BE2C (cell line): ENCODE results near the gene IFIT1B.
A peak's percentile ranks its signal among the peaks of the same experiment; 100 is the strongest.

ENCODE experiments used
- DNase-seq: peaks from one replicate; pipeline ENCODE4 v3.0.0-alpha.2; 2020
- H3K27me3 ChIP-seq: fragments of 250-450 bp; sonication (Bioruptor Pico); 2 replicates; pipeline ENCODE4 v1.5.1; 2020; ENCODE audit warnings: mild to moderate bottlenecking
- H3K36me3 ChIP-seq: fragments of 250-450 bp; sonication (Bioruptor Pico); 2 replicates; pipeline ENCODE4 v1.5.1; 2020; ENCODE audit warnings: mild to moderate bottlenecking
- H3K4me1 ChIP-seq: fragments of 250-450 bp; sonication (Bioruptor Pico); 2 replicates; pipeline ENCODE4 v1.5.1; 2020
- H3K4me3 ChIP-seq: 2 replicates; pipeline ENCODE4 v1.5.1; 2011; ENCODE audit warnings: low read depth, low read length
- H3K9me3 ChIP-seq: fragments of 250-450 bp; sonication (Bioruptor Pico); 2 replicates; pipeline ENCODE4 v1.5.1; 2020
- TF ChIP-seq, protein P1 (sequence below): IDR thresholded peaks from 2 replicates; pipeline ENCODE4 v1.5.1; 2012; ENCODE audit warnings: mild to moderate bottlenecking, low read depth, low read length

The IFIT1B gene

GRCh38 chr10:89371079-89371478 lies 6.8 kb upstream of the IFIT1B start:
- no peaks in the 10 kb centered on the region for H3K9me3 ChIP-seq
- no peak overlapping the region for H3K4me3 ChIP-seq
- H3K27me3 ChIP-seq: no peaks in the 10 kb centered on the region
- no peaks in the 10 kb centered on the region for H3K36me3 ChIP-seq
- TF ChIP-seq, protein P1, sequence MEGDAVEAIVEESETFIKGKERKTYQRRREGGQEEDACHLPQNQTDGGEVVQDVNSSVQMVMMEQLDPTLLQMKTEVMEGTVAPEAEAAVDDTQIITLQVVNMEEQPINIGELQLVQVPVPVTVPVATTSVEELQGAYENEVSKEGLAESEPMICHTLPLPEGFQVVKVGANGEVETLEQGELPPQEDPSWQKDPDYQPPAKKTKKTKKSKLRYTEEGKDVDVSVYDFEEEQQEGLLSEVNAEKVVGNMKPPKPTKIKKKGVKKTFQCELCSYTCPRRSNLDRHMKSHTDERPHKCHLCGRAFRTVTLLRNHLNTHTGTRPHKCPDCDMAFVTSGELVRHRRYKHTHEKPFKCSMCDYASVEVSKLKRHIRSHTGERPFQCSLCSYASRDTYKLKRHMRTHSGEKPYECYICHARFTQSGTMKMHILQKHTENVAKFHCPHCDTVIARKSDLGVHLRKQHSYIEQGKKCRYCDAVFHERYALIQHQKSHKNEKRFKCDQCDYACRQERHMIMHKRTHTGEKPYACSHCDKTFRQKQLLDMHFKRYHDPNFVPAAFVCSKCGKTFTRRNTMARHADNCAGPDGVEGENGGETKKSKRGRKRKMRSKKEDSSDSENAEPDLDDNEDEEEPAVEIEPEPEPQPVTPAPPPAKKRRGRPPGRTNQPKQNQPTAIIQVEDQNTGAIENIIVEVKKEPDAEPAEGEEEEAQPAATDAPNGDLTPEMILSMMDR: no peak
- no peak for DNase-seq
- peaks cover 14% of the 10 kb centered on the region for H3K4me1 ChIP-seq

DNA sequence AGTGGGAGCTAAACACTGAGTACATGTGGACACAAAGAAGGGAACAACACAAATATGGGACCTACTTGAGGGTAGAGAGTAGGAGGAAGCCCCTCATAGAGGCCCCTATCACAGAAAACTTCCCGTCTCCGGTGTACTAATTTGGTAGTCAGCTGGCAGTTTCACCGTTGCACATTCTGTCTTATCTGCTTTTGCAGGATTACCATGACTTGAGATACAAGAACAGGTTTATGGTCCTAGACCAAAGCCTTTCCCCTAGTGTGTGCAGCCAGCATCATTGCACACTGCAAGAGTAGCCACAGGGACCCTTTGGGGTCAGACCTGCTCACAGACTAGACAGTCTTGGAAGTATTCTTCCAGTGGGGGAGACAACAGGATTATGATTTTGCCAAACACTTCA lies 5.9 kb upstream of the IFIT1B start:
- no peak for DNase-seq
- Histone ChIP-seq H3K27me3 (no peaks in the 10 kb centered on the region), H3K4me3 (no peak overlapping the region), H3K9me3 (no peaks in the 10 kb centered on the region), H3K4me1 (peaks cover 14% of the 10 kb centered on the region), H3K36me3 (no peaks in the 10 kb centered on the region)
- TF ChIP-seq, protein P1: no peak

DNA sequence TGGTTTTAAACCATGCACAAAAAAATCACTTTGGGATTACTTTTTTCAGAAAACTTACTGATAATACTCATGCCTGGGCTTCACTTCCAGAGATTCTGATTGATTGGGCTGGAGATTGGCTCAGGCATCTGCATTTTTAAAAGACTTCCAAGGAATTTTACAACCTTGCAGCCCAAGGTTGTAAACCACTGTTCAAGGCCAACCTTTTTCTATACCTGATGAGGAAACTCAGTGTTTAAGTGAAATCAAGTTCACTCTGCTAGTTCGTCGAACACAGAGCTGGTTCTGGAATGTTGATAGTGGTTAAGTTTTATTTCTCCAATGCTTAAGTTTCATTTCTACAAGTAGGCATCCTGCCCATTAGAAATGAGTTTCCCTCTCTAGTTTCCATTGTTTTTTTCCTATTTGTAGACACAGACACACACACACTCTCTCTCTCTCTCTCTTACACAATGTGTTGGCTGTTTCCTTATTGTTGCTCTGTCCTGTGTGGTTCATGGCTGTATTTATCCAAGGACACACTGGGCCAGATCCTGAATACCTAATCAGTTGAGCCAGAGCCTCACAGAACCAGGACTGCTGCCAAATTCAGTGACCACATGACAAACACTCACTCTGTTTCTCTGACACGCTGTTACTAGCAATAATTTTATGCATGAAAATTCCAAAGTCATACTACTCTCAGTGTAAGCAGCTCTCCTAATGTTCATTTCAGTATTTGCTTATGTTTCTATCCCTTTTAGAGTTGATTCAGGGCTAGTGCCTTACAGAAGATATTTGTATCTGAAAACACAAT lies 3.7 kb upstream of the IFIT1B start:
- Histone ChIP-seq H3K4me3 (no peak overlapping the region), H3K4me1 (peaks cover 14% of the 10 kb centered on the region), H3K9me3 (no peaks in the 10 kb centered on the region), H3K27me3 (no peaks in the 10 kb centered on the region), H3K36me3 (no peaks in the 10 kb centered on the region)
- TF ChIP-seq, protein P1: no peak
- DNase-seq: peak; percentile 28

GRCh38 chr10:89374713-89375141 lies 3.1 kb upstream of the IFIT1B start:
- TF ChIP-seq, protein P1: no peak
- Histone ChIP-seq H3K36me3 (no peaks in the 10 kb centered on the region), H3K4me1 (peaks cover 14% of the 10 kb centered on the region), H3K4me3 (no peak overlapping the region), H3K9me3 (no peaks in the 10 kb centered on the region), H3K27me3 (no peaks in the 10 kb centered on the region)
- peak; percentile 24 for DNase-seq

DNA sequence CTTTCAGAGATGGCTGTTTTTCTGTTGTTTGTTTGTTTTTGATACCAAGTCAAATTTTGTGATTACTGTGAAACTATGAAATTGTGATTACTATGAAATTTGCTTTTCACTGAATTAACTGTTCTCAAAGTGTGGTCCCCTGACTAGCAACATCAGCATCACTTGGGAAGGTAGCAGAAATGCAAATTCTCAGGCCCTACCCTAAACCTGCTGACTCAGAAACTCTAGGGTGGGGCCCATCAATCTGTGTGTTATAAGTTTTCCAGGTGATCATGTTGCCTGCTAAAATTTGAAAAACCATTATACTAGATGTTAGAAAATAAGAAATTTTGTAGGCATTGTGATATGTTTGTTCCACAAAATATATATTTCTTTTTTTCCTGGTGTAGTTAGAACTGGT lies 1.2 kb downstream of the IFIT1B start:
- Histone ChIP-seq H3K9me3 (no peaks in the 10 kb centered on the region), H3K4me1 (peaks cover 10% of the 10 kb centered on the region), H3K4me3 (no peak overlapping the region), H3K27me3 (no peaks in the 10 kb centered on the region), H3K36me3 (no peaks in the 10 kb centered on the region)
- no peak for DNase-seq
- TF ChIP-seq, protein P1: no peak

DNA sequence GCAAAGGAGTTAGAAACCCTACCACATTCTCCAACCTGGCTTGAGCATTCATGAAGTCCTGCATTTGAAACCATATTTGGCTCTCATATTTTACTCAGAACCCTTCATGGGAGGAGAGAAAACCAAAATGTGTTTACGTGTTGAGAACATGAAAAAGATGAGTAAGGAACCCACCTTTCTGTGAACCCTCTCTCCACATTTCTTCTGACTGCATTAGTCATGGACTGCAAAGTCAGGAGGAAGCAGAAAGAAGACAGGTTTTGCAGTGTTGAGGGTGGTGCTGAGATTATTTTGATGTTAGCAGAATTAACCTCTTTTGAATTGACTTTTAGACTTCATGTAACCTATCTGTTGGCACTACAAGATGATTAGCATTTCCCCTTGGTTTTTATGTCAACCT lies 4.9 kb downstream of the IFIT1B start:
- Histone ChIP-seq H3K9me3 (no peaks in the 10 kb centered on the region), H3K4me1 (no peaks in the 10 kb centered on the region), H3K4me3 (no peak overlapping the region), H3K36me3 (no peaks in the 10 kb centered on the region), H3K27me3 (no peaks in the 10 kb centered on the region)
- DNase-seq: no peak
- TF ChIP-seq, protein P1: no peak
